HPDE6-E6E7 (cell line): Measurements from ENCODE around the gene VGLL3.

Experiments
- DNase-seq: peaks from one replicate; pipeline ENCODE4 v3.0.0; 2011; ENCODE audit warnings: missing footprints; ENCODE audit errors: extremely low spot score

The VGLL3 gene

GRCh38 chr3:86950717-86951116 lies 40.2 kb downstream of the VGLL3 start:
- no peak for DNase-seq

- no peak for DNase-seq
These were observed 41.1 kb downstream of the VGLL3 start for GRCh38 chr3:86949850-86950249.

GRCh38 chr3:86948822-86949221 lies 42.1 kb downstream of the VGLL3 start:
- peak; percentile 17 for DNase-seq

- DNase-seq, result no peak
These were observed 48.7 kb downstream of the VGLL3 start for GRCh38 chr3:86942206-86942605.

GRCh38 chr3:86938416-86939105 lies 52.4 kb downstream of the VGLL3 start:
- DNase-seq, result no peak

- DNase-seq, result peak; percentile 58
These were observed 53.6 kb downstream of the VGLL3 start for GRCh38 chr3:86937306-86937791.

- DNase-seq, result no peak
These were observed 56.1 kb downstream of the VGLL3 start for GRCh38 chr3:86934851-86935250.

GRCh38 chr3:86930831-86931230 lies 60.1 kb downstream of the VGLL3 start:
- DNase-seq, result no peak

- no peak for DNase-seq
These were observed 60.8 kb downstream of the VGLL3 start for GRCh38 chr3:86930181-86930580.

GRCh38 chr3:86929046-86929445 lies 61.9 kb downstream of the VGLL3 start:
- DNase-seq, result no peak

- peak; percentile 66 for DNase-seq
These were observed 67.9 kb downstream of the VGLL3 start for GRCh38 chr3:86923071-86923491.

GRCh38 chr3:86921971-86922680 lies 68.8 kb downstream of the VGLL3 start:
- DNase-seq, result no peak

- DNase-seq, result no peak
These were observed 76.3 kb downstream of the VGLL3 start for GRCh38 chr3:86914670-86915069.

GRCh38 chr3:86913160-86913559 lies 77.8 kb downstream of the VGLL3 start:
- no peak for DNase-seq

GRCh38 chr3:86895202-86895601 lies 95.7 kb downstream of the VGLL3 start:
- DNase-seq, result no peak

- DNase-seq, result no peak
These were observed 100.1 kb downstream of the VGLL3 start for GRCh38 chr3:86890741-86891396.
